Fibroblast of mammary gland (primary cell): Measurements from ENCODE around the gene NISCH.

ENCODE experiments used
- DNase-seq: peaks from one replicate; pipeline ENCODE4 v3.0.0-alpha.2; 2010; ENCODE audit warnings: low read depth
- H3K4me3 ChIP-seq: 2 replicates; pipeline ENCODE4 v1.5.1; 2011; ENCODE audit warnings: low read depth, mild to moderate bottlenecking, low read length, moderate library complexity; ENCODE audit not compliant: control insufficient read depth
- TF ChIP-seq, protein P1 (sequence below): conservative IDR thresholded peaks from 2 replicates; pipeline ENCODE4 v1.5.1; 2011; ENCODE audit warnings: low read depth, low read length, inconsistent platforms; ENCODE audit not compliant: control insufficient read depth, insufficient read depth

Gene NISCH

GRCh38 chr3:52532517-52532837 lies 77.1 kb downstream of the NISCH start:
- peak overlapping the region; percentile 71 for H3K4me3 ChIP-seq
- peak; percentile 40 for DNase-seq
- TF ChIP-seq, protein P1, sequence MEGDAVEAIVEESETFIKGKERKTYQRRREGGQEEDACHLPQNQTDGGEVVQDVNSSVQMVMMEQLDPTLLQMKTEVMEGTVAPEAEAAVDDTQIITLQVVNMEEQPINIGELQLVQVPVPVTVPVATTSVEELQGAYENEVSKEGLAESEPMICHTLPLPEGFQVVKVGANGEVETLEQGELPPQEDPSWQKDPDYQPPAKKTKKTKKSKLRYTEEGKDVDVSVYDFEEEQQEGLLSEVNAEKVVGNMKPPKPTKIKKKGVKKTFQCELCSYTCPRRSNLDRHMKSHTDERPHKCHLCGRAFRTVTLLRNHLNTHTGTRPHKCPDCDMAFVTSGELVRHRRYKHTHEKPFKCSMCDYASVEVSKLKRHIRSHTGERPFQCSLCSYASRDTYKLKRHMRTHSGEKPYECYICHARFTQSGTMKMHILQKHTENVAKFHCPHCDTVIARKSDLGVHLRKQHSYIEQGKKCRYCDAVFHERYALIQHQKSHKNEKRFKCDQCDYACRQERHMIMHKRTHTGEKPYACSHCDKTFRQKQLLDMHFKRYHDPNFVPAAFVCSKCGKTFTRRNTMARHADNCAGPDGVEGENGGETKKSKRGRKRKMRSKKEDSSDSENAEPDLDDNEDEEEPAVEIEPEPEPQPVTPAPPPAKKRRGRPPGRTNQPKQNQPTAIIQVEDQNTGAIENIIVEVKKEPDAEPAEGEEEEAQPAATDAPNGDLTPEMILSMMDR = no peak

DNA sequence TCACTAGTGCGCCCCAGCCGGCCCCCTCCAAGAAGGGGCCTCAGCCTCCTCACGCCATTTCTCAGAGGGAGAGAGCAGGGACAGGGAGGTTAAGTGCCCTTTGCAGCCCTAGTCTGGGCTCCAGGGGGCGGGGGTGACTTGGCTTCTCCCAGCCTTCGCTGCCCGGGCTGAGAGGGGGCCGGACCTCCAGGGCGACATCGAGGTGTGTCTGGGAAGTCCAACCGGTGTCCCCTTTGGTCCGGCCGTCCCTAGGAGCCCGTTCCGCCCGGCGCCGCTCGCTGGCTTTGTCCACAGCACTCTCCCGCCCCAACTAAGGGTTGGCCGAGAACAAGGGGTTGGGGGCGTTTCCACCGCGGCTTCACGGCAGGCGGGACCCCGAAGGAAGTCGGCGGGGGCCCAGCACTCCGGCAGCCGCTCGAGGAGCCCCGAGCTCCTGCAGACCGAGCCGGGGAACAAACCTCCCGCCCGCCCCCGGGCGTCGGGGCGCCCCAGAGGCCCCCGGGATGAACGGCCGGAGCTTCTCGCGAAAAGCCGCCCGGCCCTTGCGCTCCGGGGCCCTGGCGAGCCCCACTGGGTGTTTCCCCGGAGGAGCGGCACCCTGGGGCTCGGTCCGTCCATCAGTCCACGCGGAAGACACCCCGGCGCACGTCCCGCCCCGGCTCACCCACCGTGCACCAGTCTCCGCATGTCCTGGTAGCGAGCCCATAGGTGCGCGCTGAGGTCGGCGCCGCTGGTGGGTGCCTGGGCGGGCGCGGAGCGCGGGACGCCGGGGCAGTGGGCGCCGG lies 77.6 kb downstream of the NISCH start:
- peak overlapping the region; percentile 71 for H3K4me3 ChIP-seq
- no peak for DNase-seq
- TF ChIP-seq, protein P1 = no peak

- peak within 1 kb of the TSS; percentile 71 for H3K4me3 ChIP-seq
- TF ChIP-seq, protein P1 = no peak
- peak; percentile 51 for DNase-seq
Measured at GRCh38 chr3:52533623-52534280, 78.3 kb downstream of the NISCH start, which contains the start of gene NT5DC2. NT5DC2 (minus strand) TSS chr3:52533857; CDS start chr3:52533737, 120 bp downstream.

DNA sequence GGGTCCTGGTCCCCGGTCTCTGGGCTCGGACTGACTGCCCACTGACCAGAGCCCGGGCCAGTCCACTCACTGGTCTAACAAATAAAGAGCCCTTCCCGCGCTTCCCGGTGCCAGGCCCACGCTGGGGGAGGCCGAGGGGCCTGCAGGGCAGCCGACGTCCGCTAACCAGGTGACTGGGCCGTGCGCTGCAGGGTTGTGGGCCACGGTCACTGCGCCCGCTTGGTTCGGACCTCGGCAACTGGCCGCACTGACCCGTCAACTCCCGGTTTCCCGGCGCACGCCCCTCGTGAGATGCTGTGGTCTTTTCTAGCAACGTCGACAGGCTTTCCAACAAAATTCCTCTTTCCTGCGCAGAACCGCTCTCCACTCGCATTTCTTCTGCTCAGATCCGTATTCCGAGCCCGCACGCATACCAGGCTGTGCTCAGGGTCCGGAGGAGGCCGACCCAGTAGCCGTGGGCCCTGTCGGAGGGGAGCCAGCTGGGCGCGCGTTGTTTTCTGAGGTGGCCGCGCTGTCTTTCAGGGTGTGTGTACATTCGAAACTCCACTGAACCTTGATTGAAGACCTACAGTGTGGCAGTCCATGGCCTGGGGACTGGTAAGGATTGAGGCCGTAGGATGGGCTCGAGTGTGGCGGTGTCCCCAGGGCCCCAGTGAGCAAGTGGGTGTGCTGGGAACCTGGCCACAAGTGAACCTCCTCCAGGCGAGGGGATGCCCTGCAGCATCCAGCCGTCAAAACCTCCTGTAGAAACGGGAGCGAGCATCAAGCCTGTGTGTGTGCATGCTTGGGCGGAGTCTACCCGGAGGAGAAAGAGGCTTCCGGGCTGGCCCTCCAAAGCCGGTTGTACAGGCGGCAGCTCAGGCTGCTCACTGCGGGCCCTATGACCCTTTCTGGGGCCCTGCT lies 79.1 kb downstream of the NISCH start:
- peak; percentile 58 for DNase-seq
- H3K4me3 ChIP-seq = peak overlapping the region; percentile 60
- TF ChIP-seq, protein P1 = no peak

DNA sequence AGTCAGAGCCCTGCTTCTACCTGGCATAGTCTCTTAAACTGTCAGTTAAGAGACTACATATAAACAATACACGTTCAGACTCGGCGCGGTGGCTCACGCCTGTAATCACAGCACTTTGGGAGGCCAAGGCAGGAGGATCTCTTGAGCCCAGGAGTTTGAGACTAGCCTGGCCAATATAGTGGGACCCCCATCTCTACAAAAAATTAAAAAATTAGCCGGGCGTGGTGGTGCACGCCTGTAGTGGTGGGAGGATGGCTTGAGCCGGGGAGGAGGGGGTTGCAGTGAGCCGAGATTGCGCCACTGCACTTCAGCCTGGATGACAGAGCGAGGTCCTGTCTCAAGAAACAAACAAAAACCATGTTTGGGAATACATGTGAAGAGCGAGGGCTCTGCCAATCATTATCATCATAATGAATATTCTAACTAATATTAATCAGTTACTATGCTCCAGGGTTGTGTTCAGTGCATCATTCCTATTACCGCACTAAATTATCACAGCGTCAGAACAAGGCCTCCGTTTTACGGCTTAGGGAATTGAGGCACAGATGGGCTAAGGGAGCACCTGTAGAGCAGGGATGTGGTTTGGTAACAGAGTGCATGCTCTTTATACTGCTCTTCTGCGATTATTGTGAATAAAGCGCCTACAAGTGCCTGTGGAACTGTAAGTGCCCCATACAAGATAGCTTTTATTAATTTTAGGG lies 80.2 kb downstream of the NISCH start:
- TF ChIP-seq, protein P1 = no peak
- DNase-seq = no peak
- peak overlapping the region; percentile 60 for H3K4me3 ChIP-seq

DNA sequence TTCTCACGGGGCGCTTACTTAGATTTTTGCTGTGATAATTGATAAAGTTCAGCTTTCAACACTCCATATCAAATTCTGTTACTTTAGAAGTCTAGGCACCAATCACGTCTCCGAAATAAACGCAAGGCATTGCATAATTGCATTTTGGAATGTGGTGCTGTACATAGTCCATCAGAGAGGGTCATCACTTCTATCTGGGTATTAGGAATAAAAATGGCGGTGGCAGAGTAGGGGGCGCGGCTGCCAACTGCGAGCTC lies 80.6 kb downstream of the NISCH start:
- DNase-seq = no peak
- TF ChIP-seq, protein P1 = no peak
- H3K4me3 ChIP-seq = peak overlapping the region; percentile 21
